Activated CD8-positive, alpha-beta T cell treated with anti-CD3 and anti-CD28 coated beads for 36 hours (primary cell): ENCODE data around the gene ICOSLG. TPM values are rescaled to one million over a fixed set of nuclear protein-coding genes. Genes with fewer than 3 reads are reported as not detected.
"Not testable (repeated sequence)": the region's sequence is repeated elsewhere in the genome, so short reads cannot be mapped to it uniquely, and the experiment has no call there.

ENCODE experiments used
- ATAC-seq: fragments of 200-7000 bp; cut with Tn5 transposase; one replicate; pipeline ENCODE4 v1.10.0; 2021; ENCODE audit warnings: mild to moderate bottlenecking, moderate library complexity
- CTCF ChIA-PET: fragments of 350-600 bp; sonication (Branson Sonifier 250); formaldehyde crosslinking; loops from one replicate; lab custom pipeline; 2021; ENCODE audit warnings: antibody characterized with exemption; lab: Charles Lee
- POLR2A ChIA-PET: fragments of 350-600 bp; sonication (Branson Sonifier 250); formaldehyde crosslinking; loops from one replicate; lab custom pipeline; 2021; ENCODE audit warnings: antibody characterized with exemption; lab: Charles Lee
- DNase-seq: peaks from one replicate; pipeline ENCODE4 v3.0.0-alpha.2; 2020
- H3K27ac Mint-ChIP-seq: one replicate; pipeline ENCODE4 v1.8.0; 2021; ENCODE audit warnings: mild to moderate bottlenecking, mixed read lengths
- H3K27me3 Mint-ChIP-seq: one replicate; pipeline ENCODE4 v1.8.0; 2021; ENCODE audit warnings: mixed read lengths
- H3K36me3 Mint-ChIP-seq: one replicate; pipeline ENCODE4 v1.8.0; 2021; ENCODE audit warnings: low read depth, mixed read lengths
- H3K4me1 Mint-ChIP-seq: one replicate; pipeline ENCODE4 v1.8.0; 2021; ENCODE audit warnings: low read depth, mixed read lengths
- H3K4me3 Mint-ChIP-seq: one replicate; pipeline ENCODE4 v1.8.0; 2021; ENCODE audit warnings: mild to moderate bottlenecking, moderate library complexity, mixed read lengths
- H3K9me3 Mint-ChIP-seq: one replicate; pipeline ENCODE4 v1.8.0; 2021; ENCODE audit warnings: mixed read lengths
- intact Hi-C: fragments of 100-400 bp; cut with micrococcal nuclease; formaldehyde crosslinking; loops from one replicate; pipeline ENCODE4 v1.10.0; 2022
- total RNA-seq, 2 experiments: library from RNA; stranded (reverse); gene quantifications; one replicate each; pipeline ENCODE4 v1.2.3, GENCODE V29; 2021
- TF ChIP-seq, protein P1 (sequence below): fragments of 200-600 bp; IDR thresholded peaks from one replicate; pipeline ENCODE4 v1.8.0; 2022; ENCODE audit warnings: antibody characterized with exemption, mild to moderate bottlenecking

ICOSLG gene
- total RNA-seq, 2 experiments from 2014 or later = 5.4 to 5.9 TPM

- no peaks in the 10 kb centered on the region for H3K36me3 Mint-ChIP-seq
- ChIA-PET CTCF (interaction anchor here (1.2 kb wide), 1 partner anchor 12 kb away, joined by 7 read pairs; no protein-coding TSS in a partner anchor), POLR2A (no interaction called here)
- H3K4me3 Mint-ChIP-seq = no peak overlapping the region
- H3K4me1 Mint-ChIP-seq = no peaks in the 10 kb centered on the region
- no peak for DNase-seq
- H3K27me3 Mint-ChIP-seq = no peaks in the 10 kb centered on the region
- TF ChIP-seq, protein P1, sequence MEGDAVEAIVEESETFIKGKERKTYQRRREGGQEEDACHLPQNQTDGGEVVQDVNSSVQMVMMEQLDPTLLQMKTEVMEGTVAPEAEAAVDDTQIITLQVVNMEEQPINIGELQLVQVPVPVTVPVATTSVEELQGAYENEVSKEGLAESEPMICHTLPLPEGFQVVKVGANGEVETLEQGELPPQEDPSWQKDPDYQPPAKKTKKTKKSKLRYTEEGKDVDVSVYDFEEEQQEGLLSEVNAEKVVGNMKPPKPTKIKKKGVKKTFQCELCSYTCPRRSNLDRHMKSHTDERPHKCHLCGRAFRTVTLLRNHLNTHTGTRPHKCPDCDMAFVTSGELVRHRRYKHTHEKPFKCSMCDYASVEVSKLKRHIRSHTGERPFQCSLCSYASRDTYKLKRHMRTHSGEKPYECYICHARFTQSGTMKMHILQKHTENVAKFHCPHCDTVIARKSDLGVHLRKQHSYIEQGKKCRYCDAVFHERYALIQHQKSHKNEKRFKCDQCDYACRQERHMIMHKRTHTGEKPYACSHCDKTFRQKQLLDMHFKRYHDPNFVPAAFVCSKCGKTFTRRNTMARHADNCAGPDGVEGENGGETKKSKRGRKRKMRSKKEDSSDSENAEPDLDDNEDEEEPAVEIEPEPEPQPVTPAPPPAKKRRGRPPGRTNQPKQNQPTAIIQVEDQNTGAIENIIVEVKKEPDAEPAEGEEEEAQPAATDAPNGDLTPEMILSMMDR = no peak
- no peak for ATAC-seq
- intact Hi-C loops = no loop called here
- H3K27ac Mint-ChIP-seq = no peak overlapping the region
- H3K9me3 Mint-ChIP-seq = no peaks in the 10 kb centered on the region
Measured at GRCh38 chr21:44286086-44286715, 45.5 kb upstream of the ICOSLG start.

- intact Hi-C loops = no loop called here
- H3K27ac Mint-ChIP-seq = no peak within 1 kb of the TSS
- ChIA-PET CTCF (no interaction called here), POLR2A (no interaction called here)
- ATAC-seq (no peak), DNase-seq (no peak)
- H3K4me3 Mint-ChIP-seq = no peak within 1 kb of the TSS
- H3K36me3 Mint-ChIP-seq = no peaks in the 10 kb centered on the region
- no peaks in the 10 kb centered on the region for H3K27me3 Mint-ChIP-seq
- TF ChIP-seq, protein P1 = no peak
- H3K9me3 Mint-ChIP-seq = no peaks in the 10 kb centered on the region
- H3K4me1 Mint-ChIP-seq = no peaks in the 10 kb centered on the region
Measured at GRCh38 chr21:44285138-44285992, 44.6 kb upstream of the ICOSLG start, which contains the start of gene AIRE. Gene AIRE, plus strand, starts transcription at chr21:44285876. Its CDS starts 131 bp downstream, at chr21:44286007.

DNA sequence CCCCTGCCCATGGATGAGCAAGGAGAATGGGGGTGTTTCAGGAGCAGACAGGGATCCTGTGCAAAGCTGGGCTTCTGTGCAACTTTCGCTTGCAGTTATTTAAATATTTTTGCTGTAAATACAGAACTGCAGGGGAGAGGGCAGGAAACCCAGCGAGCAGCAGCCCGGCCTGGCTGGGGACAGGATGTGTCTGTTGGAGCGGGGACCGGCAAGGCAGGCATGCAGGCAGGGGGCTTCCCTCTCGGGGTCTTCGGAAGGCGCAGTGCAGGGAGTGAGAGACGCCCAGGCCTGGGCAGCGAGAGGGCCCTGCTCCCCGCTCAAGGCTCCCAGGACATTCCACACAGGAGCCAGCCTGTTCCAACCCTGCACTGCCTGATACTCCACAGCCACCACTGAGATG, 43.2 kb upstream of the ICOSLG start:
- Mint-ChIP-seq H3K27ac (no peak overlapping the region), H3K36me3 (no peaks in the 10 kb centered on the region), H3K9me3 (no peaks in the 10 kb centered on the region), H3K27me3 (no peaks in the 10 kb centered on the region), H3K4me1 (no peaks in the 10 kb centered on the region), H3K4me3 (no peak overlapping the region)
- ATAC-seq (no peak), DNase-seq (no peak)
- POLR2A ChIA-PET = no interaction called here
- CTCF ChIA-PET = no interaction called here
- intact Hi-C loops = no loop called here
- TF ChIP-seq, protein P1 = no peak

GRCh38 chr21:44283211-44283785, 42.6 kb upstream of the ICOSLG start:
- H3K27me3 Mint-ChIP-seq, POLR2A ChIA-PET, H3K4me1 Mint-ChIP-seq, intact Hi-C loops, DNase-seq, H3K4me3 Mint-ChIP-seq, H3K9me3 Mint-ChIP-seq, CTCF ChIA-PET, H3K27ac Mint-ChIP-seq, ATAC-seq, H3K36me3 Mint-ChIP-seq: not testable (repeated sequence)

DNA sequence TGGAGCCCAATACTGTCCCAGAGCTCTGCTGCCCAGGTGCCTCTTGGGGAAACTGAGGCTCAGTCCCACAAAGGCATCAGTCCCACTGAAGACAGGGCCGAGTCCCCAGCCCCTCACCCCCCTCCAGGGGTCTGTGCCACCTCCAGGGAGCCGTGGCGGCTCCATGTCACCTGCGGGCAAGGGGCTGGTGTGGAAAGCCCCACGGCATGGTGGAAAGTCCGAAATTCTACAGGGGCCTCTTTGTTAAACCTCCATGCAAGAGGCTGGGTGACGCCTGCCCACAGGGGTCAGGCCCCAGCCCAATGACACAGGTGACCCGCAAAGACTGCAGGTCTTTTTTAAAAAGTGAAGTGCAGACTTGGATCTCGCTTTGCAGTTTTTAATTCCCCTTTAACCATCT, 41.6 kb upstream of the ICOSLG start:
- POLR2A ChIA-PET = no interaction called here
- ATAC-seq (no peak), DNase-seq (no peak)
- H3K4me1 Mint-ChIP-seq = no peaks in the 10 kb centered on the region
- H3K4me3 Mint-ChIP-seq = no peak overlapping the region
- no peaks in the 10 kb centered on the region for H3K27me3 Mint-ChIP-seq
- CTCF ChIA-PET = no interaction called here
- H3K36me3 Mint-ChIP-seq = no peaks in the 10 kb centered on the region
- TF ChIP-seq, protein P1 = no peak
- H3K9me3 Mint-ChIP-seq = no peaks in the 10 kb centered on the region
- no peak overlapping the region for H3K27ac Mint-ChIP-seq
- intact Hi-C loops = no loop called here
